ENCODE data around the gene RYR3. TPM values are rescaled to one million over a fixed set of nuclear protein-coding genes. Genes with fewer than 3 reads are reported as not detected.
"Not testable (repeated sequence)": the region's sequence is repeated elsewhere in the genome, so short reads cannot be mapped to it uniquely, and the experiment has no call there.

The RYR3 gene
- total RNA-seq, 1 donor from 2014 or later: not detected

DNA sequence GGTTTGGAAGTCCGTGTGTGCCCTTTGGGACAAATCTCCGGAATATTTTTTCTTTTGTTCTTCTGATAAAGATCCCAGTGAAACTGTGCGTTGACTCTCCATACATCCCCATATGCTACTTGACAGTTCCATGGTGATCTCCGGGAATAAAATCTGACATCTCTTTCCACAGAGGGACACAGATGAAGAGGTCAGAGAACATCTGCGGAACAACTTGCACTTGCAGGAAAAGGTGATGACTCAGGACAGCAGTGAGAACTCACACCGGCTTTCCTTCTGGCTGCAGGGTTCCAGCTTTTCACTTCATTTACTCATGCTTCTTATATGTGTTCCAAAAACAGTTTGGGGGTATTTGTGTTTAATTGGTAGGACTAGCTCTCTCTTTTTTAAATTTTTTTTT is 500.0 kb downstream of the RYR3 start:
- ATAC-seq (ENCODE audit: poor library complexity) (no peak), DNase-seq (no peak)
- intact Hi-C loops (cut with DNase I): no loop called here

DNA sequence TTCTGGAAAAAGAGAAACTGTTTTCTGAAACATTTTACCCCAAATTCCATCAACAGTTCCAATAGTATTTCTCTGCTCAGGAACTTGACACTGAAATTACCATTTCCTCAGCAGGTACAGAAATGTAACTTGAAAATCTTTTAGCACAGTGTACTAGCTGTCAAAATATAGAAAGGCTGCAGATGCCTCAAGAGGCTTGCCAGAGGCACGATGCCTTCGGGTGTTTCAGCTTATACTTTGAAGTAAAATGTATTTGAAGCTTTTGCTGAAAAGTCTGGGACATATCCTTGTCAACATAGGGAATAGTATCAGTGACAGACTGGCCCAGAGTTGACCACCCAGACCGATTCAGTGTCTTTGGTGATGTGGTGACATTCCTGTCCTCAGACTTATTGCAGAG is 503.1 kb downstream of the RYR3 start:
- no peak for ATAC-seq (ENCODE audit: poor library complexity)
- DNase-seq: no peak
- intact Hi-C loops (cut with DNase I): no loop called here

DNA sequence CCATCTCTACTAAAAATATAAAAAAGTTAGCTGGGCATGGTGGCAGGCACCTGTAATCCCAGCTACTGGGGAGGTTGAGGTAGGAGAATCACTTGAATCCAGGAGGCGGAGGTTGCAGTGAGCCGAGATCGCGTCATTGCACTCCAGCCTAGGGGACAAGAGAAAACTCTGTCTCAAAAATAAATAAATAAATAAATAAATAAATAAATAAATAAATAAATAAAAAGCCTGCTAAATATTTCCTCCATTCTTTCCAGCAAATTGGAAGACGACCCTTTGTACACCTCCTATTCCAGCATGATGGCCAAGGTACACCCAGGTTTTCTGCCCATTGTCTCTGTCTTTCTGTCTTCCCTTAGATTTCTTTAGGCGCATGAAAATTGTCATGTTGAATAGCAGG is 508.7 kb downstream of the RYR3 start:
- DNase-seq; intact Hi-C loops (cut with DNase I); ATAC-seq (ENCODE audit: poor library complexity): not testable (repeated sequence)

DNA sequence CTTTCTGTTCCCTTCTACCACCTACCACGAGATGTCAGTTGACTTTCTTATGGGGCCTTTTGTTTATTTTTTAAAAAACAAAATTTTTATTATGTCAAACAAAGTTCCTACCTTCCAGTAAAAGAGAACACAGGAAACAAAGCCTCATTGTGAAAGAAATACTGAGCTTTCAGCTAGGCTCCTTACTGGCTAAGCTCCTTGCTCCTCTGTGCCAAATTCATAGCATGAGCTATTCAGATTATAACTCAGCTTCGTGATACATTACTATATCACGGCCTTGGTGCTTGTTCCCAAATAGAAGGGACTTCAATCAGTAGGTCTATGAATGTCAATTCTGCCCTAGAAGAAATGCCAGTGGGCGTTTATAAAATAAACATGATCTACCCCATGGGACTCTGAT is 511.7 kb downstream of the RYR3 start:
- intact Hi-C loops (cut with DNase I): no loop called here
- ATAC-seq (ENCODE audit: poor library complexity): no peak

DNA sequence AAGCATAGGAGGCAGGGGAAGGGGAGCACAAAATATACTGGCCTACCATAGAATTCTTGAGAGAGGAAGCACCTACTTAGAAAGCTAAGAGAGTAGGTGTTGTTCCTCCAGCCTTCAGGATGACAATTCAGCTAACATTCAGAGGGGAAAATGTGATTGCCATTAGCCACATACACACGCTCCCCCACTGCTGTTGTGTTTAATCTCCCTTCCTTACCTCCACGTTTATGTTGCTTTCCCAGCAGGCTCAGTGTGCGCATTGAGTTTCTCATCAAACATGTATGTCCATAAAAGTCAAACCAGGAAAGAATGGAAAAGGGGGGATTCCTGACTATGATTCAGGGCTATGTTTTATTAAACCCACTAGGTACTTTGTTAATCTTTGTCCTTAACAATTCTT is 512.4 kb downstream of the RYR3 start:
- DNase-seq (no peak), ATAC-seq (ENCODE audit: poor library complexity) (no peak)
- intact Hi-C loops (cut with DNase I): no loop called here

More for the DNA sequence above, 511.7 kb downstream of the RYR3 start:
- DNase-seq: no peak

DNA sequence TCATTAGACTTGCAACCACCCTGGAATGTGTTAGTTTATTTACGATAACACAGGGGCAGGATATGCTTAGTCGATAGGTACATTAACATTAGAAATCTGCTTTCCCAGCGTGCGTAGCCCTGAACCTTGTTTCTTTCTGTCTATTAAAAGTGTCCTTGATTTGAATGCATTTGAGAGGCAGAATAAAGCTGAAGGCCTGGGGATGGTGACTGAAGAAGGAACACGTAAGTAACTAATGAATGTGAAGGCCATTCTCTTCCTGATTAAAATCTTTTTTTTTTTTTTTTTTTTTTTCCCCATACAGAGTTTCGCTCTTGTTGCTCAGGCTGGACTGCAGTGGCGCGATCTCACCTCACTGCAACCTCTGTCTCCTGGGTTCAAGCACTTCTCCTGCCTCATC is 514.7 kb downstream of the RYR3 start:
- DNase-seq (no peak), ATAC-seq (ENCODE audit: poor library complexity) (no peak)
- intact Hi-C loops (cut with DNase I): no loop called here

DNA sequence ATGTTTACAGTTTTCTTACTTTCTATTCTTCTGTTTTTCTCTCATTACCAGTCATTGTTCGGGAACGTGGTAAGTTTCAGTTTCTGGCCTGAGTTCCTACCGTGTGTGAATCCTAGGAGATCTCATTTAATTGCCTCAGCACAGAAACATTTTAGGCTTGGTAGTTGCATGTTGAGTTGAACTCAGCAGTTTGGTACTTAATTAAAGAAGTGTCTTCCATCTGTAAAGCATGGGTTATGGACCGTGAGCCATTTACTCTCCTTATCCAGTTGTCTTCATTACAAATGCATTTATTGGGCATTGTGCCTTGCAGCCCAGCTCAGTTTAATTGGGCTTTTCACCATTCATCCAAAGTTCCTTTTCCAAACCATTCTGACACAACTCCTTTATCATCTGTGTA is 515.4 kb downstream of the RYR3 start:
- intact Hi-C loops (cut with DNase I): no loop called here
- no peak for DNase-seq
- no peak for ATAC-seq (ENCODE audit: poor library complexity)

DNA sequence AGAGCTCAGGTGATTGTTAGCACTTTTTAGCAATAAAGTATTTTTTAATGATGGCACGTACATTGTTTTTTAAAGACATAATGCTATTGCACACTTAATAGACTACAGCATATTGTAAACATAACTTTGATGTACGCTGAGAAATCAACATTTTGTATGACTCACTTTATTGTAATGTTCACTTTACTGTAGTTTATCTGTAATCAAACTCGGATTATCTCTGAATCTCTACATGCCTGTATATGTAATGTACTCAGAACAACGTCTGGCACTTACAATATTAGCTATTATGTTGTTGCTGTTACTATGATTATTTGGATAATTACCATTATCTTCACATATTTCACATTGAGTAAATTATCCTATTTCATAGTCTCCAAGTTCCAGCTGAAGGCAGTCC is 519.6 kb downstream of the RYR3 start:
- no peak for DNase-seq
- intact Hi-C loops (cut with DNase I): no loop called here
- no peak for ATAC-seq (ENCODE audit: poor library complexity)

DNA sequence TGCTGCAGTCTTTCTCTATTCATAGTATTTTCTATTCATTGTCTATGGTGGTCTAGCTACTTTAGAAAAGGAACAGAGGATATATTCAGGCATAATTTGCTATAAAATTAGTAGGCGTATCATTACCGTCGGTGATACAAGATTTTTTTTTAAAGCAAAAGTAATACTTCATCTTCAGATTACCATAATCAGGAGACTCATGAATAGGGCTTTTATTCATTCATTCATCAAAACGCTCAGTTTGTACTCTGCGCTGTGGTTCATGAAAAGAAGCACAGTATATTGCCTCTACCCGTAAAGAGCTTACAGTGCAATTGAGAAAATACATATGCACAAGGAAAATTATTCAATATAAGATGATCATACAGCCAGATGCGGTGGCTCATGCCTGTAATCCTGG is 520.9 kb downstream of the RYR3 start:
- intact Hi-C loops (cut with DNase I): no loop called here
- DNase-seq: no peak

DNA sequence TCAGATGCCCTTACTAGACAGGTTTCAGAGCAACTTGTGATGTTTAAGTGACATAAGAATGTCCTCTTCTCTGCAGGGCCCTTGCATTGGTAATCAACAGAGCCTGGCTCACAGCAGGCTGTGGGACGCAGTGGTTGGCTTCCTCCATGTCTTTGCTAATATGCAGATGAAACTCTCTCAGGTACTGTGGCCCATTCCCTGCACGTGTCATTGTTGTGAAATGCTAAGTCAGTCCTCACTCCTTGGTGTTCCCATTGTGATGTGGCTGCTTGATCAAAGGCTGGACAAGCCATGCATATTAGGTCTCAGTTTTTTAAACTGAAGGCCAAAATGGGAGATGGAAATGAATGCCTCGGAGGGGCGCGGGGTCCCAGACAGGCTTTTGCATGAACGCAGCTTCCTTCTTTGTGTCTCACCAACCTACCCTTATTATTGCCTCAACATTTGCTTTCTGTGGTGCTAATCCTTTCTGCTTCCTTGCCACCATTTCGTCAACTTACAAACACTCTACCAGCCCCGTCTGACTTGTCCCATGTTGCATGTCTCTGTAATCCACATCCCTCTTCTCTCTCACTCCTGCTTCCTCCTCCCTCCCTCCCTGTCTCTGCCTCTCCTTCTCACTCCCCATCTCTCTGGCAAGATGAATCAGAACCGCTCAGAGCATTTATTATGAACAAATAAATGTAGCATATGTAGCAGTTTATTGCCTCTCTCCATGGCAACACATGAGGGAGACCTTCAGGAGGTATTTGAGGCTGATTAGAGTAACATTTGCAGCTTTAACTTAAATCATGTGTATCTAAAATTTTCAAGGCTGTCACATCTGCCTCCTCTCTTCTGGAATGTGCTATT is 524.4 kb downstream of the RYR3 start:
- no peak for ATAC-seq (ENCODE audit: poor library complexity)

More for the DNA sequence above, 520.9 kb downstream of the RYR3 start:
- ATAC-seq (ENCODE audit: poor library complexity): no peak

DNA sequence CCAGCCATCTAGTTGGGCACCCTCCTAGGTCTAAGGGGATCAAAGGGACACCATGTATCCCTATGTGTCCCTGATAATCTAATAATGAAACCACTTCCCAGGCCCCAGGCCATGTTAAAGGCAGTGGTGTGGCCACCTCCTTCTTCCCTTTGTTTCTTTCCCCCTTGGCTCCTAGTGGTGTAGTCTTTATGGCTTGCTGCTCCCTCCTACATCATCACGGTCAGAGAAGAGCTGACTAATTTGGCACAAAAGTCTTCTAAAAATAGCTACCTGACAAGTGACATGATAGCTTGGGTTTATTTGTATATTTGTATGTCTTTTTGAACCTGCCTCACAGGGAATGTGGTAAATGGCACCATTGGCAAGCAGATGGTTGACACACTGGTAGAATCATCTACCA is 526.5 kb downstream of the RYR3 start:
- intact Hi-C loops (cut with DNase I): no loop called here
- ATAC-seq (ENCODE audit: poor library complexity): no peak

More for the DNA sequence above, 524.4 kb downstream of the RYR3 start:
- DNase-seq: no peak
- intact Hi-C loops (cut with DNase I): no loop called here

DNA sequence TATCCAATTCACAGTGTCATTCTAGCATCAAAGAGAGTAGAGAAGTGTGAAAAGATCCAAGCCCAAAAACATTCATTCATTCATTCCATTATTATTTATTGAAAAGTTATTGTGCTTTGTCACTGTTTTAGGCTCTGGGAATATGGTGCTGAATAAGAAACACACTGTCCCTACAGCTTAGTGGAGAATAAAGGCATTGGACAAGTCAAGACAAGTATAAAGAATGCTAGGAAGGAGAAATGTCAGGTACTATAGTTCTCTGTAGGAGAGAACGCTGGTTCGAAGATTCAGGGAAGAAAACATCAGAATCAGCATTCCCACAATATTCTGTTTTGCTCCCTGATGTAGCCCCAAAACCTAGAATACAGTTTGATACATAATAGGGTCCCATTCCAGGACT is 528.8 kb downstream of the RYR3 start:
- no peak for DNase-seq
- intact Hi-C loops (cut with DNase I): no loop called here
- ATAC-seq (ENCODE audit: poor library complexity): no peak

More for the DNA sequence above, 526.5 kb downstream of the RYR3 start:
- no peak for DNase-seq

DNA sequence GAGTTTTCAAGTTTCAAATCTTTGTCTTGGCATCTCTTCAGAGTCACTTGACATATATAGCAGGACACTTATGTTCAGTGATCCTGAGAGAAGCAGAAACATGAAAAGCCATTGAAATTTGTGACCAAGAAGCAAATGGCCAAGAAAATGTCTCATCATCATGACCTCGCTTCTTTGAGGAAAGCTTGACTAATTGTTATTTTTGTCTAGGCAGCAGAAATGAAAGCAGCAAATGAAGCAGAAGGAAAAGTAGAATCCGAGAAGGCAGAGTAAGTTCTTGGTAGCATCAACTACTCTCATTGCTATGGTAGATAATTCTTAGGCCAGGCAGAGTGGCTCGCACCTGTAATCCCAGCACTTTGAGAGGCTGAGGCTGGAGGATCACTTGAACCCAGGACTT is 529.8 kb downstream of the RYR3 start:
- ATAC-seq (ENCODE audit: poor library complexity): no peak
- intact Hi-C loops (cut with DNase I): no loop called here
- DNase-seq: no peak

DNA sequence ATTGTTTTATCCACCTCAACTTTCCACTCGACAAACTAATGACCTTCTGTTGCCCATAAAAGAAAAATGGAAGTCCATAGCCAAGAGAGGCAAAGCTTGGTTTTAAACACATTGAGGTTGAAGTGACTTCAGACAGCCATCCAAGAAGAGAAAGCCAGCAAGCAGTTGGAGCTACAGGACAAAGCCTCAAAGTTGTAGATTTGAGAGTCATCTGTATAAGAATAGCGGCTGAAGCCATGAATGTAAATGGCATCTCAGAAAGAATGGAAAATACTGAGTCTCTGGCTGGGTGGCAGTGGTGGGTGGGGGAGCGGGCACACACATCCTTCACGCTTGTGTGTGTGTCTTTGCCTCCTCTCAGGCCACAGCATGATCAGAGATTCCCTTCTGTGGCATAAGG is 533.4 kb downstream of the RYR3 start:
- DNase-seq: no peak
- ATAC-seq (ENCODE audit: poor library complexity): no peak
- intact Hi-C loops (cut with DNase I): no loop called here

DNA sequence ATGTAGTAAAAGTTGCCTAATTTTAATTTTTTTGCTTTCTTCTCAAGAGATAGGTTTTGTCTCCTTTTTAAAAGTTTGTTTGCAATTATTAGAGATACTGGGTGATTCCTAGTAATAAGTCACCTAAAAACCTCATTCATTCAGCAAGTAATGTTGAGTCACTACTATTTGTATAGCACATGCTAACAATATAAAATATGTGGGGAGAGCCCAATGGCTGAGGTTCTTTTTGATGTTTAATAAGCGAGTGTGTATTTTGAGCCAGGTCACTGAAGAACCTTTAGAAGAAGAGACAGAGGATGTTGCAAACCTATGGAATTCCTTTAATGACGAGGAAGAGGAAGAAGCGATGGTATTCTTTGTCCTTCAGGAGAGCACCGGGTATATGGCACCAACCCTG is 533.8 kb downstream of the RYR3 start:
- intact Hi-C loops (cut with DNase I): no loop called here
- no peak for ATAC-seq (ENCODE audit: poor library complexity)
- no peak for DNase-seq

DNA sequence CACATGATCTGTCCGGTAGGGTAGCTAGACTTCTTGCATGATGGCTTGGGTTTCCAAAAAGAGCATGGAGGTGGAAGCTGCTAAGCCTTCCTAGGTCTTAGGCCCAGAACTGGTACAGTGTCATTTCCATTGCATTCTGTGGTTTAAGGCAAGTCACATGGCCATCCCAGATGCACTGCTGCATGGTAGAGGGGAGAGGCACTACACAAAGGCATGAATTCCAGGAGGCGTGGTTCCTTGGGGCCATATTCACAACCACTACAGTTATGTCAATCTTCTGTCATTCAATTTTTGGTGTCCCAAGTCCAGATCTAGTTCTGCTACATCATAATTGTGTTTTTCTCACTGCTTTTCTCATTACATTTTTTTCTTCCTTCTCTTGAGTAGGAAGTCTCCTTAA is 535.4 kb downstream of the RYR3 start:
- DNase-seq: no peak
- ATAC-seq (ENCODE audit: poor library complexity): no peak
- intact Hi-C loops (cut with DNase I): no loop called here

DNA sequence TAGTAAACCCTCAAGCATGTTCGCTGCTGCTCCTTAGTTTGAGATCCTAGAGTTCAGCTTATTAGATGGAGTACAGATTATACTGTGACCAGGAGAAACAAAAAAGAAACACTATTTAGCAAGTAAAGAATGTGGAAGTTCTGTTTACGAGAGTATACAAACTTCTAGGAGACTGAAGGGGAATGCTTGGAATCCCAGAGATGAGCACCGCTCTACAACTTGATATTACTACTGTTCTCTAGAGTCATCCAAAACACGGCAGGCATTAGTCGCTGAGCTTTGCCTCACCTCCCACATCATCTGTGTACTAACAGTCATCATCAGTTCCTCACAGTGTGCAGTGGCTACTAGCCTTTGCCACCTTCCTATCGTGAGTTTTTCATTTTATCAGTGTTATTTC is 536.1 kb downstream of the RYR3 start:
- intact Hi-C loops (cut with DNase I): no loop called here

DNA sequence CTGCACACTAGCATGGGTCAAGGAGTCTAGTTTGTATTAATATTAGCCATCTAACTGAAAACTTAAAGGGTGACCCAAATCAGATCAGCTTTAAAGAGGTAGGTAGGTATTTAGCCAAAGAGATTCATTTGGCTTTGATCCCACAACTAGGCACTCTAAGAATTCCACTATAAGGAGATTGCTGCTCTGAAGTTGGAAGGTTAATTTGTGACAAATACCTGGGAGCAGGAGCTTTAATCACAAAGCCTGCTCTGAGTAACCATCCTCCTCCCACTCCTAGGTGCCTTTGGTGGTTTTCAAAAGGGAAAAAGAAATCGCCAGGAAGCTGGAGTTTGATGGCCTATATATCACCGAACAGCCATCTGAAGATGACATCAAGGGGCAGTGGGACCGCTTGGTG is 537.2 kb downstream of the RYR3 start:
- no peak for DNase-seq
- ATAC-seq (ENCODE audit: poor library complexity): no peak
- intact Hi-C loops (cut with DNase I): no loop called here

More for the DNA sequence above, 536.1 kb downstream of the RYR3 start:
- no peak for ATAC-seq (ENCODE audit: poor library complexity)
- DNase-seq: no peak

DNA sequence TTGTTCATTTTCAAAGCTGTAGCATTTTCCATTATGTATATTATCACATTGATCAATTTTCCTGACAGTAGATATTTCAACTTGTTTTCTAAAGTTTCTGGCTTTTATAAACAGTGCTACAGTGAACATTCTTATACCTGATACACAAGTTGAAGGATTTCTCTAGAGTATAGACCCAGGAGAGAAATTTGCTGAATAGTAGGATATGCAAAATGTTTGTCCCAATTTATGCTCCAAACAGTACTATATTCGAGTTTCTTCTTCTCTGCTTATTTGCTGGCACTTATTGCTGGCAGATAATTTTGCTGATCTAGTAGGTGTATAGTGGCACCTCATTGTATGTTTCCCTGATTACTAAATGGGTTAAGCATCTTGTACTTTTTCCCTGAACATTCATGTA is 540.3 kb downstream of the RYR3 start:
- intact Hi-C loops (cut with DNase I): no loop called here
- DNase-seq (no peak), ATAC-seq (ENCODE audit: poor library complexity) (no peak)

DNA sequence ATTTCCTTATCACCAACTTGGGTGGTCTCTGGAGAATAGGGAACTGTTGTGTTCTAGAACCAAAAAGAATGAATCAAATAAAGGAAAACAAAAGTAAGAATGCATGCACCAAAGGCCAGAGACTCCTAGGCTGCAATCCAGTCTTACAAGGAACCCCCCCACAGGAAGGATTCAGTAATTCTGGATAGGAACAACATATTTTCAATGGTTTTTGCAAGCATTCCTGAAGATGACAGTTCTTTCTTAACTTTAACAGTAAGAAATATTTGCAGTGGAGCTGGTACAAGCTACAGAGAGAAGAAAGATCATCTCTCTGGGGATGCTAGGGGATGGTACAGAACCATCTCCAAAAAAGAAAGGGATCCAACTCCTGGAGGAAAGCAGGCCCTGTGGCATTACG is 541.3 kb downstream of the RYR3 start:
- no peak for DNase-seq
- intact Hi-C loops (cut with DNase I): no loop called here
- ATAC-seq (ENCODE audit: poor library complexity): no peak

DNA sequence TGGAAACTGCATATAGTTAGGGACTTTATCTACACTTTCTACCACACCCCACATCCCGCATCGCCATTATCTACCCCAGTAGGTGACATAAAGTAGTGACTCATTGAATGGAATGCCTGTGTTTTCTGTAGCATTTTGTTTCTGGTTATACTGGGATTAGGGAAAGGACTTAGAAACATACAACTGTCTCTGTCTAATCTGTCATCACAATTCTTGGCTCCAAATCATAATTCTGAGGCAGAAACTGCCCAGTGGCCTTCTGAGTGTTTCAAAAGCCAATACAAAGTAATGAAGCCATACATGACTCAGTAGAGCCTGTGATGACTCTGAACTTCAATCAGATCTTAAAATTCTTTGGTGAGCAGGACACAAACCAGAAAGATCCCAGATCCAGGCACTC is 541.8 kb downstream of the RYR3 start:
- intact Hi-C loops (cut with DNase I): no loop called here
- DNase-seq (no peak), ATAC-seq (ENCODE audit: poor library complexity) (no peak)
